Heart left ventricle (tissue), 13 donors: ENCODE data around the gene TTI1.

Experiments used
- POLR2A ChIP-seq, 2 donors: fragments of 450-650 bp; IDR thresholded peaks; one replicate each; pipeline ENCODE4 v1.6.1; 2017; ENCODE audit warnings: antibody characterized with exemption in 2 of 2, mild to moderate bottlenecking in 2 of 2, moderate library complexity in 2 of 2
- TF ChIP-seq, protein P1 (sequence below), 12 donors: fragments of 200-600 bp; sonication (generic) in 4 of 12; IDR thresholded peaks; one replicate each; pipeline versions ENCODE4 v1.5.0 to v1.8.0; 2018 to 2022; ENCODE audit warnings: antibody characterized with exemption in 12 of 12, mild to moderate bottlenecking in 5 of 12
- donor health status: ischemic (EF 13 %, LVEDD 7.1; RV severe dilation, severe dysfunction).
- donor health status: DM: no; HTN: yes; CAD: no.
- donor health status: DM: no; HTN: no; CAD: no.
- donor health status: ischemic (EF 25% LVEDD 6.9; RV normal size, moderate dysfunction).
- donor health status: ischemic (EF 25% LVEDD 5.7; RV mildly dilated, moderate dysfunction).
- donor health status: ischemic (EF 35%, LVEDD 5.7; RV mildly dilated, moderate dysfunction).
- donor health status: nonischemic (EF 11% LVEDD 7.7; RV severe dilation, severe dysfunction).
- donor health status: DM: yes; HTN: yes; CAD: no.
- donor health status: PGD.
- donor health status: ischemic (EF 29% LVEDD 5.4; RV normal size, mild dysfunction).
- donor health status: nonischemic (EF 23%, LVEDD 6.1; RV moderate dilation, normal function).

DNA sequence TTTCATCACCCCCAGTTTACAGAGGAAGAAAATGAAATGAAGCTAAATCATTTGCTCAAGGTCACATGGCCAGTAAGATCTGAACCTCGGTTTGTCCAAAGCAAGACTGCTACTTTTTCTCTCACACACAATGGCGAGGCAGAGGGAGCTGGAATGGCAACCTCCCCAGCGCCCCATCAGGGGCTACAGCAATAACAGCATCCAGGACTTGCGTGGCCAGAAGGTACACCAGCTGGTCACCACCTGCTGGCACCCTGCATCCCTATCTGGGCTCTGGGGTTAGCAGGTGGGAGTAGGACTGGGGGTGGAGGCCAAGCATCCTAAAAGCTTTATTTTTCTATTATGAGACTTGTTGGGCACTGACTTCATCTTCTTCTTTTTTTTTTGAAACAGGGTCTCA is 41.3 kb downstream of the TTI1 start:
- TF ChIP-seq, protein P1, sequence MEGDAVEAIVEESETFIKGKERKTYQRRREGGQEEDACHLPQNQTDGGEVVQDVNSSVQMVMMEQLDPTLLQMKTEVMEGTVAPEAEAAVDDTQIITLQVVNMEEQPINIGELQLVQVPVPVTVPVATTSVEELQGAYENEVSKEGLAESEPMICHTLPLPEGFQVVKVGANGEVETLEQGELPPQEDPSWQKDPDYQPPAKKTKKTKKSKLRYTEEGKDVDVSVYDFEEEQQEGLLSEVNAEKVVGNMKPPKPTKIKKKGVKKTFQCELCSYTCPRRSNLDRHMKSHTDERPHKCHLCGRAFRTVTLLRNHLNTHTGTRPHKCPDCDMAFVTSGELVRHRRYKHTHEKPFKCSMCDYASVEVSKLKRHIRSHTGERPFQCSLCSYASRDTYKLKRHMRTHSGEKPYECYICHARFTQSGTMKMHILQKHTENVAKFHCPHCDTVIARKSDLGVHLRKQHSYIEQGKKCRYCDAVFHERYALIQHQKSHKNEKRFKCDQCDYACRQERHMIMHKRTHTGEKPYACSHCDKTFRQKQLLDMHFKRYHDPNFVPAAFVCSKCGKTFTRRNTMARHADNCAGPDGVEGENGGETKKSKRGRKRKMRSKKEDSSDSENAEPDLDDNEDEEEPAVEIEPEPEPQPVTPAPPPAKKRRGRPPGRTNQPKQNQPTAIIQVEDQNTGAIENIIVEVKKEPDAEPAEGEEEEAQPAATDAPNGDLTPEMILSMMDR (IDR thresholded peaks at IDR 0.05) = no peak
- TF ChIP-seq POLR2A (IDR thresholded peaks at IDR 0.05) = no peak
